ENCODE data around the gene P2RX3.

GRCh38 chr11:57368106-57368844 is 30.1 kb downstream of the P2RX3 start:
- no peak for TF ChIP-seq POLR2A (IDR thresholded peaks at IDR 0.05; ENCODE audit: low read depth, low read length)
- TF ChIP-seq POU2F2 (IDR thresholded peaks at IDR 0.05; ENCODE audit: low read depth, low read length) = no peak
- no peak for TF ChIP-seq POLR2AphosphoS5 (IDR thresholded peaks at IDR 0.05; ENCODE audit: low read depth, low read length)
- no peak for TF ChIP-seq TAF1 (IDR thresholded peaks at IDR 0.05; ENCODE audit: low read depth, low read length)
- TF ChIP-seq SPI1 (IDR thresholded peaks at IDR 0.05; ENCODE audit: low read depth, low read length) = no peak
